Kidney (tissue), 14 donors: ENCODE measurements around the gene CNTN5. TPM values are rescaled to one million over a fixed set of nuclear protein-coding genes. Genes with fewer than 3 reads are reported as not detected.

Source experiments
- DNase-seq, 5 donors: peaks; one replicate each; pipeline ENCODE4 v3.0.0-alpha.2; 2013 to 2020
- FAIRE-seq: peaks from 2 replicates; lab custom pipeline; 2012; peaks lifted over from hg19 to GRCh38; lab: Jason Lieb, UNC
- H3K27ac ChIP-seq, 2 donors: one replicate each; pipeline ENCODE4 v1.7.0; 2013; ENCODE audit warnings: low read depth in 2 of 2, low read length in 2 of 2, inconsistent platforms in 1 of 2
- H3K27me3 ChIP-seq: one replicate; pipeline ENCODE4 v1.7.1; 2013; ENCODE audit warnings: low read length, inconsistent platforms; ENCODE audit not compliant: control insufficient read depth, insufficient read depth
- H3K36me3 ChIP-seq, 3 donors: one replicate each; pipeline versions ENCODE4 v1.7.0 to v1.7.1; 2013; ENCODE audit warnings: low read length in 3 of 3, control low read depth in 1 of 3, inconsistent platforms in 1 of 3; ENCODE audit not compliant: insufficient read depth in 3 of 3, control insufficient read depth in 2 of 3
- H3K4me1 ChIP-seq, 3 donors: one replicate each; pipeline versions ENCODE4 v1.7.0 to v1.7.1; 2013; ENCODE audit warnings: low read length in 3 of 3, inconsistent platforms in 1 of 3, low read depth in 1 of 3; ENCODE audit not compliant: control insufficient read depth in 2 of 3, insufficient read depth in 2 of 3
- H3K4me3 ChIP-seq, 3 donors: one replicate each; pipeline versions ENCODE4 v1.7.0 to v1.8.1; 2013; ENCODE audit warnings: low read length in 3 of 3, control low read depth in 1 of 3, inconsistent platforms in 1 of 3
- H3K9ac ChIP-seq, 3 donors: one replicate each; pipeline versions ENCODE4 v1.7.0 to v1.7.1; 2013; ENCODE audit warnings: low read length in 3 of 3, control low read depth in 1 of 3, inconsistent platforms in 1 of 3
- H3K9me3 ChIP-seq, 3 donors: one replicate each; pipeline versions ENCODE4 v1.7.0 to v1.7.1; 2013; ENCODE audit warnings: low read length in 3 of 3, control low read depth in 1 of 3, inconsistent platforms in 1 of 3; ENCODE audit not compliant: control insufficient read depth in 2 of 3, insufficient read depth in 1 of 3
- intact Hi-C: fragments of 100-400 bp; cut with DNase I; formaldehyde crosslinking; loops from one replicate; pipeline ENCODE4 v1.11.1; 2022
- polyA plus RNA-seq: library from polyadenylated mRNA; stranded (reverse); fragments of 350-450 nt; fragmentation: Illumina TruSeq; extraction: RNeasy Lipid Tissue Mini Kit (QIAGEN cat#74804); gene quantifications from one replicate; pipeline ENCODE4 v1.2.3, GENCODE V29; 2014; ENCODE audit warnings: low read depth, low replicate concordance; ENCODE audit not compliant: insufficient read depth
- total RNA-seq: library from RNA; stranded (reverse); fragmentation: NEBNext Ultra II Directional; extraction: Animal tissue kit (Norgen Biotek cat#: 25700); gene quantifications from one replicate; pipeline ENCODE4 v1.2.1, GENCODE V29; 2021
- TF ChIP-seq, protein P1 (sequence below): IDR thresholded peaks from 3 replicates; pipeline ENCODE4 v1.5.1; 2012; ENCODE audit warnings: mild to moderate bottlenecking, moderate library complexity, borderline replicate concordance; ENCODE audit not compliant: insufficient read depth; ENCODE audit errors: extremely low read depth
- donor health status: control.
- donor health status: control.
- donor health status: control.
- donor health status: control.
- donor health status: control.
- donor health status: DM: yes; HTN: yes; CAD: no.
- donor health status: Normal renal cell carcinoma (clear cell type).

CNTN5 gene
- total and polyA plus RNA-seq, 2 donors from 2014 or later, result 0.11 to 0.66 TPM

DNA sequence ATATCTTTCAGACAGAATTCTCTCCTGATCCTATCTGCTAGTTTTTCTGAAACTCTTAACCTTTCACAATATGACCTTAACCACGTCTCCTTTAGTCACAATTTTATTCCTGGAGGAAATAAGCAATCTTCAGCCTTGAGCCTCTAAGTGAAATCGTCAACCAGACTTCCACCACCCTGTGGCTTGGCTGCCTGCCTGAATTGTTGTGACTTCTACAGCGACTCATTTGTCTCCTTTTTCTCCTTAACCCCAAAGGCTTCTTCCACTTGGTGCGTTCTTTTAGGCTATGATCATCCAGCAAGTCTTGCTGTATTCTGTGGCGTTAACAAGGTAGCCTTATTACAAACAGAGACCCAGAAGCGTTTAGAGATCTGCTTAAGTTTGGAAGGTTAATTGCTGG is 1131.2 kb downstream of the CNTN5 start:
- Histone ChIP-seq H3K4me3 (no peak overlapping the region), H3K9ac (no peak overlapping the region), H3K27me3 (no peaks in the 10 kb centered on the region), H3K36me3 (no peaks in the 10 kb centered on the region), H3K4me1 (no peaks in the 10 kb centered on the region), H3K27ac (no peak overlapping the region), H3K9me3 (peaks cover 0 to 2% (median 0%) of the 10 kb centered on the region in 3 donors)
- intact Hi-C loops, result no loop called here
- DNase-seq (peak in 1 of 5 donors; percentile 82), FAIRE-seq (no peak)
- TF ChIP-seq, protein P1, sequence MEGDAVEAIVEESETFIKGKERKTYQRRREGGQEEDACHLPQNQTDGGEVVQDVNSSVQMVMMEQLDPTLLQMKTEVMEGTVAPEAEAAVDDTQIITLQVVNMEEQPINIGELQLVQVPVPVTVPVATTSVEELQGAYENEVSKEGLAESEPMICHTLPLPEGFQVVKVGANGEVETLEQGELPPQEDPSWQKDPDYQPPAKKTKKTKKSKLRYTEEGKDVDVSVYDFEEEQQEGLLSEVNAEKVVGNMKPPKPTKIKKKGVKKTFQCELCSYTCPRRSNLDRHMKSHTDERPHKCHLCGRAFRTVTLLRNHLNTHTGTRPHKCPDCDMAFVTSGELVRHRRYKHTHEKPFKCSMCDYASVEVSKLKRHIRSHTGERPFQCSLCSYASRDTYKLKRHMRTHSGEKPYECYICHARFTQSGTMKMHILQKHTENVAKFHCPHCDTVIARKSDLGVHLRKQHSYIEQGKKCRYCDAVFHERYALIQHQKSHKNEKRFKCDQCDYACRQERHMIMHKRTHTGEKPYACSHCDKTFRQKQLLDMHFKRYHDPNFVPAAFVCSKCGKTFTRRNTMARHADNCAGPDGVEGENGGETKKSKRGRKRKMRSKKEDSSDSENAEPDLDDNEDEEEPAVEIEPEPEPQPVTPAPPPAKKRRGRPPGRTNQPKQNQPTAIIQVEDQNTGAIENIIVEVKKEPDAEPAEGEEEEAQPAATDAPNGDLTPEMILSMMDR, result no peak

DNA sequence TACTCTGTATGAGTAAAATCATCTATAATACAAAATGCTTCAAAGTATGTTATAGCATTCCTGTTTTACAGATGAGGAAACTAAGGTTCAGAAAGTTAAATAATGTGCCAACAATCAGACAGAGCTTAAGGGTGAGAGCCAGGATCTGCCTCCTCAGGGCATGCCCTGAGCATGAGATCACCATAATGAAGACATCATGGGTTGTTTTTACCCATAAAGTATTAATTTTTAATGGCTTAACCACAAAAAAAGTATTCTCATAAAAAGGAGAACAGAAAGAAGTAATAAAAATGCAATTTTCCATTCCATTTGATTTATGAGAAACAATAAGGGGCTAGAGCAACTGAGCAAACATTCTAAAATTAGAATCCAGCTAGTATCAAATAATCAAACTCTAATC is 1132.0 kb downstream of the CNTN5 start:
- Histone ChIP-seq H3K4me1 (no peaks in the 10 kb centered on the region), H3K9ac (no peak overlapping the region), H3K4me3 (no peak overlapping the region), H3K27ac (no peak overlapping the region), H3K36me3 (no peaks in the 10 kb centered on the region), H3K27me3 (no peaks in the 10 kb centered on the region), H3K9me3 (peaks cover 0 to 2% (median 0%) of the 10 kb centered on the region in 3 donors)
- DNase-seq (no peak), FAIRE-seq (no peak)
- intact Hi-C loops, result no loop called here
- TF ChIP-seq, protein P1, result no peak

DNA sequence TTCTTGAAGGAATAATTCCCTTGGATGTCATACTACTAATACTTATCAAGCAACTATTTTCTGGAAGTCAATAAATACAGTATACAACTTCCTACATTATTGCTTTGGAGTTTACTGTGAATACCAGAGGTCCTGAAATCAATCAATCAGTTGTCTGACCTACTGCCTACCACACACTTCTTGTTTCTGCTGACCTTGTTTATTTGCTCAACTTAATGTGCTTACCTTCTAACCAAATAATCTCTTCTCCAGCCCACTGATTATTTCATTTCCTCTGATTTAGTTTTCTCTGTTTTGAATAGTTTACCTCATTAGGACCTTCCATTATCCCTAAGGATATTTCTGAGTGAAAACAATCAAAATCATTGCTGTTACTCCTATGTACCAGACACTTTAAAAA is 1142.7 kb downstream of the CNTN5 start:
- no peak for DNase-seq
- no peaks in the 10 kb centered on the region for H3K9me3 ChIP-seq
- H3K4me3 ChIP-seq, result no peak overlapping the region
- no peak for FAIRE-seq
- no peak overlapping the region for H3K9ac ChIP-seq
- H3K27me3 ChIP-seq, result no peaks in the 10 kb centered on the region
- H3K4me1 ChIP-seq, result no peaks in the 10 kb centered on the region
- TF ChIP-seq, protein P1, result no peak
- H3K36me3 ChIP-seq, result no peaks in the 10 kb centered on the region
- intact Hi-C loops, result no loop called here
- no peak overlapping the region for H3K27ac ChIP-seq

DNA sequence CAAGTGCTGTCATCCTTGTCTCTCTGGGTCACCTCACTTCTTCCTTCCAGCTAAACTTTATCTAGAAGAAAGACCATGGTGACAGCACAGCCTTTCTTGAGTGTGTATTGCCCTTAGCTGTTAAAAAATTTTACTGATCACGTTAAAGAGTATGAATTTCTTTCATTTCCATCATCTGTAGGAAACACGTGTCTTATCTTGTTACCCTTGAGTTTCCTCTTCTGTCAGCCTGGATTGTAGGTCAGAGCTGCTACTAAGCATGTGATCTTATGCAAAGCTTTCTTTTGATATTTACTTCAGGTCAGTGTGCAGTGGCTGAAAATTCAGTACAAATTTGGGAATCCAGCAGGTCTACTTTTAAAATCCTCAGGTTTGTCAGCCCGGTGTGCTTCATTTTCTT is 1154.1 kb downstream of the CNTN5 start:
- Histone ChIP-seq H3K4me1 (no peaks in the 10 kb centered on the region), H3K36me3 (no peaks in the 10 kb centered on the region), H3K27me3 (no peaks in the 10 kb centered on the region), H3K9ac (no peak overlapping the region), H3K4me3 (no peak overlapping the region), H3K27ac (no peak overlapping the region), H3K9me3 (no peaks in the 10 kb centered on the region)
- TF ChIP-seq, protein P1, result no peak
- intact Hi-C loops, result no loop called here
- DNase-seq, result no peak
- FAIRE-seq, result no peak
